Panc1 (cell line): ENCODE data around the gene ORC3.

ENCODE experiments used
- POLR2AphosphoS5 ChIP-seq: IDR thresholded peaks from 2 replicates; pipeline ENCODE4 v1.6.1; 2012; ENCODE audit warnings: mild to moderate bottlenecking, low read depth, low read length, moderate library complexity
- REST ChIP-seq, 2 experiments: IDR thresholded peaks; 2 replicates each; pipeline ENCODE4 v1.6.1; 2011 to 2012; ENCODE audit warnings: low read depth in 2 of 2, control low read depth in 1 of 2, low read length in 1 of 2, mild to moderate bottlenecking in 1 of 2, moderate library complexity in 1 of 2; ENCODE audit not compliant: insufficient read depth in 1 of 2
- SIN3A ChIP-seq: IDR thresholded peaks from 2 replicates; pipeline ENCODE4 v1.6.1; 2012; ENCODE audit warnings: low read depth, mild to moderate bottlenecking, low read length, moderate library complexity, borderline replicate concordance; ENCODE audit not compliant: insufficient read depth
- TF ChIP-seq, protein P1 (sequence below): fragments of 450-650 bp; IDR thresholded peaks from 2 replicates; pipeline ENCODE4 v1.5.1; 2017; ENCODE audit warnings: mild to moderate bottlenecking

DNA sequence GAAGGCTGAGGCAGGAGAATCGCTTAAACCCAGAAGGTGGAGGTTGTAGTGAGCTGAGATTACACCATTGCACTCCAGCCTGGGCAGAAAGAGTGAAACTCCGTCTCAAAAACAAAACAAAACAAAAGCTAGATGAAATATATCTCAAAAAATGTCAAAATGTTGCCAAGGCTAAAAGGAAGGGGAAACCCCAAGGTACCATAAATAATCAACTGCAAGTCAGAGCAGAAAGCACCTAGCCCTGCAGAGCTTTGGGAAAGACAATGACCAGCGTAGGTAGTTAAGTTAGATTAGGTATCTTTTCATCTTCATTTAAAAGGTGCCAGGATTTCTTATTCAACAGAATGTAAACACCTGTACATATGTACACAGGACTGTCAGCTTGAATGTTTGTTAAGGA lies 79.1 kb downstream of the ORC3 start:
- TF ChIP-seq POLR2AphosphoS5, result no peak
- TF ChIP-seq, protein P1, sequence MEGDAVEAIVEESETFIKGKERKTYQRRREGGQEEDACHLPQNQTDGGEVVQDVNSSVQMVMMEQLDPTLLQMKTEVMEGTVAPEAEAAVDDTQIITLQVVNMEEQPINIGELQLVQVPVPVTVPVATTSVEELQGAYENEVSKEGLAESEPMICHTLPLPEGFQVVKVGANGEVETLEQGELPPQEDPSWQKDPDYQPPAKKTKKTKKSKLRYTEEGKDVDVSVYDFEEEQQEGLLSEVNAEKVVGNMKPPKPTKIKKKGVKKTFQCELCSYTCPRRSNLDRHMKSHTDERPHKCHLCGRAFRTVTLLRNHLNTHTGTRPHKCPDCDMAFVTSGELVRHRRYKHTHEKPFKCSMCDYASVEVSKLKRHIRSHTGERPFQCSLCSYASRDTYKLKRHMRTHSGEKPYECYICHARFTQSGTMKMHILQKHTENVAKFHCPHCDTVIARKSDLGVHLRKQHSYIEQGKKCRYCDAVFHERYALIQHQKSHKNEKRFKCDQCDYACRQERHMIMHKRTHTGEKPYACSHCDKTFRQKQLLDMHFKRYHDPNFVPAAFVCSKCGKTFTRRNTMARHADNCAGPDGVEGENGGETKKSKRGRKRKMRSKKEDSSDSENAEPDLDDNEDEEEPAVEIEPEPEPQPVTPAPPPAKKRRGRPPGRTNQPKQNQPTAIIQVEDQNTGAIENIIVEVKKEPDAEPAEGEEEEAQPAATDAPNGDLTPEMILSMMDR, result no peak
- TF ChIP-seq REST (IDR thresholded peaks at IDR 0.05; ENCODE audit: insufficient read depth in 1 of 2, low read depth in 2 of 2, low read length in 1 of 2), result no peak
- TF ChIP-seq SIN3A, result no peak
